Measurements from ENCODE around the gene EPHA4. TPM values are rescaled to one million over a fixed set of nuclear protein-coding genes. Genes with fewer than 3 reads are reported as not detected.

Gene EPHA4
- 0.17 and 0.54 TPM in 2 replicates for total RNA-seq

GRCh38 chr2:221572219-221572820 lies at the start of gene EPHA4:
TSS of gene EPHA4 (minus strand) at chr2:221572304. CDS start at chr2:221572248, 56 bp downstream.

